ENCODE data around the gene LAMA3. TPM values are rescaled to one million over a fixed set of nuclear protein-coding genes. Genes with fewer than 3 reads are reported as not detected.

LAMA3 gene
- total and polyA plus RNA-seq, 12 donors = 0.89 to 5.3 (median 3.3) TPM

DNA sequence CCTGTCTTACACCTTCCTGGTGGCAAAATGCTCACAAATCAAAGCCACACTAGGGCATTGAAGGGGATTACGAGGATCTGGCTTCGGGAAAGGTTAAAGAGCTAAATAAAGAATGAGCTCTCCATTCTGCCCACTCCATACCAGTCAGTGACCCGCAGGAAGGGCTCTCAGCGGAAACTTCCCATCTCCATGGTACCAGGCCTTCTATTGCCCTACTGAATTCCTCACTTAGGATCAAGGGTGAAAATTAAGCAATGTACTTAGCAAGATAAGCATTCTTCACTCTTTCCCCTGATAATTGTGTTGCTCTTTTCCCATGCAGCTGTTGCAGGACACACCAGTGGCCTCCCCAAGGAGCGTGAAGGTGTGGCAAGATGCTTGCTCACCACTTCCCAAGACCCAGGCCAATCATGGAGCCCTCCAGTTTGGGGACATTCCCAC, 249.7 kb downstream of the LAMA3 start:
- H3K4me3 ChIP-seq = no peak overlapping the region
- H3K36me3 ChIP-seq = peaks cover 0 to 43% (median 0%) of the 10 kb centered on the region in 9 donors
- H3K27me3 ChIP-seq = no peaks in the 10 kb centered on the region
- H3K4me1 ChIP-seq = peaks cover 0 to 8% (median 0%) of the 10 kb centered on the region in 9 donors
- TF ChIP-seq, protein P1, sequence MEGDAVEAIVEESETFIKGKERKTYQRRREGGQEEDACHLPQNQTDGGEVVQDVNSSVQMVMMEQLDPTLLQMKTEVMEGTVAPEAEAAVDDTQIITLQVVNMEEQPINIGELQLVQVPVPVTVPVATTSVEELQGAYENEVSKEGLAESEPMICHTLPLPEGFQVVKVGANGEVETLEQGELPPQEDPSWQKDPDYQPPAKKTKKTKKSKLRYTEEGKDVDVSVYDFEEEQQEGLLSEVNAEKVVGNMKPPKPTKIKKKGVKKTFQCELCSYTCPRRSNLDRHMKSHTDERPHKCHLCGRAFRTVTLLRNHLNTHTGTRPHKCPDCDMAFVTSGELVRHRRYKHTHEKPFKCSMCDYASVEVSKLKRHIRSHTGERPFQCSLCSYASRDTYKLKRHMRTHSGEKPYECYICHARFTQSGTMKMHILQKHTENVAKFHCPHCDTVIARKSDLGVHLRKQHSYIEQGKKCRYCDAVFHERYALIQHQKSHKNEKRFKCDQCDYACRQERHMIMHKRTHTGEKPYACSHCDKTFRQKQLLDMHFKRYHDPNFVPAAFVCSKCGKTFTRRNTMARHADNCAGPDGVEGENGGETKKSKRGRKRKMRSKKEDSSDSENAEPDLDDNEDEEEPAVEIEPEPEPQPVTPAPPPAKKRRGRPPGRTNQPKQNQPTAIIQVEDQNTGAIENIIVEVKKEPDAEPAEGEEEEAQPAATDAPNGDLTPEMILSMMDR (IDR thresholded peaks at IDR 0.05) = no peak
- H3K27ac ChIP-seq = no peak overlapping the region
- peak in 4 of 8 donors; percentile 31 to 82 (median 70) for ATAC-seq
- H3K9me3 ChIP-seq = no peaks in the 10 kb centered on the region
- no peak for DNase-seq
- intact Hi-C loops (cut with DNase I) = no loop called here
- WGBS, 2 donors = 65 to 82% methylated on average over 5 of the region's 5 CpGs

DNA sequence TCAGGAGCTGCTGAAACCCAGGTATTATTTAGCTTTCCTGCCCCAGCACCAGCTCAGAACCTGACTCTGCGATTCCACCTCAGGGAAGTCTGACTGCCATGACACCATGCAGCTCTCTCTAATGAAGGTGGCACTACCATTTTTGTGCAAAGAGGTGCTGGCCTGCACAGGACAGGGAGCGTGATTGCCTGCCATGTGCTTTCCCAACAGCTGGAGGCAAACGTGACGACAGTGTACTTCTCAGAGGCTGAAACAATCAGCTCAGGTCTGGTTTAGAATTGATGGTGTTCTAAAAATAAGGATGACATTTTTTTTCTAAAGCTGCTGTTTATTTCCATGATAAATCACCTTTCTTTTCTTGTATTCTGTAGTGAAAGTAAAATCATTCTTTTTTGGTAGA, 250.1 kb downstream of the LAMA3 start:
- Histone ChIP-seq H3K4me1 (peaks cover 0 to 8% (median 0%) of the 10 kb centered on the region in 9 donors), H3K9me3 (no peaks in the 10 kb centered on the region), H3K4me3 (no peak overlapping the region), H3K27me3 (no peaks in the 10 kb centered on the region), H3K27ac (no peak overlapping the region), H3K36me3 (peaks cover 0 to 39% (median 0%) of the 10 kb centered on the region in 9 donors)
- TF ChIP-seq, protein P1 (IDR thresholded peaks at IDR 0.05) = no peak
- DNase-seq (no peak), ATAC-seq (peak in 6 of 8 donors; percentile 37 to 79 (median 66))
- 75 to 76% methylated on average over 4 of the region's 4 CpGs for WGBS, 2 donors
- intact Hi-C loops (cut with DNase I) = no loop called here

DNA sequence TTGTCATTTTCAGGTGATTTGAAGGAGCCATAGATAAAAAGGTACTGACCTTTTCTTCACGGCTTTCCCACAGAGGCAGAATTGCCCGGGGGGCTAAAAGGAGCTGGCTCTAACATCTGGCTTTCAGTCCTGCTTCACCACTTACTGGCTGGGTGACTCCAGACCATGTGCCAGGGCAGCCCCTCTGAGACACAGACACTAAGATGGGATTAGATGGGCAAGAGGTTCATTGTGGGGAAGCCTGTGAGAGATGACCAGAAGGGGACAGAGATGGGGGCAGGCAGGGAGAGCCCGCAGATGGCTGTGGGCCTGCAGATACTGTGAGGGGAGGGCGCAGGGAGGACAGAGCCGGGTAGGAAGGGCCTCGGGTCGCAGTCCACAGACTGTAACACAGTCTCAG, 250.6 kb downstream of the LAMA3 start:
- no peak for DNase-seq
- intact Hi-C loops (cut with DNase I) = no loop called here
- Histone ChIP-seq H3K27me3 (no peaks in the 10 kb centered on the region), H3K9me3 (no peaks in the 10 kb centered on the region), H3K27ac (no peak overlapping the region), H3K4me3 (no peak overlapping the region), H3K4me1 (peaks cover 0 to 8% (median 0%) of the 10 kb centered on the region in 9 donors), H3K36me3 (peaks cover 0 to 36% (median 0%) of the 10 kb centered on the region in 9 donors)
- 91 to 92% methylated on average over 7 of the region's 7 CpGs for WGBS, 2 donors
- ATAC-seq = peak in 2 of 8 donors; percentile 24 to 25
- TF ChIP-seq, protein P1 (IDR thresholded peaks at IDR 0.05) = no peak

DNA sequence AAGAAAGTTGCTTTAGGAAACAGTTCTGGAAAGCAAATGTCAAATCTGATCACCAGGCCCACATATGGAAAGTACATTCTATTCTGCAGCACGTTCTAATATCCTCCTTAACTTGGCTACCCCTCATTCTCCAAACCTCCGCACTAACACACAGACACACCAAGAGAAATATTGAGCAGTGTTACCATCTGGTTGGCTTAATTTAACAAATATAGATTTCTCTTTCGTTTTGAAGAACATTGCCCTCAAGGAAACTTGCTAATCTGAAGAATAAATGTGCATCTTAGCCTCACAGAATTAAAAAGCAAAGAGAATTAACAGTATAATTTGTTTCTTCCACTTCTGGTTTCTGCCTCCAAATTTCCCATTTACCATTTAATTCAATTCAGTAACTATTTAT, 252.5 kb downstream of the LAMA3 start:
- H3K4me3 ChIP-seq = no peak overlapping the region
- TF ChIP-seq, protein P1 (IDR thresholded peaks at IDR 0.05) = no peak
- DNase-seq (no peak), ATAC-seq (no peak)
- H3K4me1 ChIP-seq = peaks cover 0 to 8% (median 0%) of the 10 kb centered on the region in 9 donors
- 71 to 78% methylated on average over 3 of the region's 3 CpGs for WGBS, 2 donors
- peaks cover 0 to 36% (median 0%) of the 10 kb centered on the region in 9 donors for H3K36me3 ChIP-seq
- no peaks in the 10 kb centered on the region for H3K9me3 ChIP-seq
- H3K27me3 ChIP-seq = no peaks in the 10 kb centered on the region
- H3K27ac ChIP-seq = no peak overlapping the region
- intact Hi-C loops (cut with DNase I) = no loop called here

Data from heart right ventricle (tissue), 16 donors.